GM18907 (cell line): ENCODE measurements around the gene PCP4.
"Not testable (repeated sequence)": the region's sequence is repeated elsewhere in the genome, so short reads cannot be mapped to it uniquely, and the experiment has no call there.

Source experiments
- ATAC-seq: cut with Tn5 transposase; IDR thresholded peaks from one replicate; pipeline ENCODE4 v1.9.1; 2021; ENCODE audit warnings: mild to moderate bottlenecking, moderate library complexity; ENCODE audit not compliant: unreplicated experiment

PCP4 gene

DNA sequence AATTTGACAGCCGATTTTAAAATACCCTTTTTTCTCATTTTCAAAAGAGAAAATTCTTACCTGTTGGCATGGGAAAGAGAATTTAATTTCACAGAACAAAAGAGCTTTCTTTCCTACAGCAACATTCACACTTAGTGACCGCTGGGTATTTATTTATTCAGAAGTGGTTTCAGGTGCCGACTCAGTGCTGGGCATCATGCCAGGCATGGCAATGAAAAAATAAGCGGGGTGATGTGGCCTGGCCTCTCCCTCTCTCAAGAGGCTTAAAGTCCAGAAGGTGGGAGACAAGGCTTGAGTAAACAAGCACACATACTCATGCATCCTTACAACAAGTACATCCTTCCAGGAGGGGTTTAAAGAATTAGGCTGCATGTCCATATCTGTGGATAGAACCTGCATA, 4.1 kb upstream of the PCP4 start:
- ATAC-seq = no peak

DNA sequence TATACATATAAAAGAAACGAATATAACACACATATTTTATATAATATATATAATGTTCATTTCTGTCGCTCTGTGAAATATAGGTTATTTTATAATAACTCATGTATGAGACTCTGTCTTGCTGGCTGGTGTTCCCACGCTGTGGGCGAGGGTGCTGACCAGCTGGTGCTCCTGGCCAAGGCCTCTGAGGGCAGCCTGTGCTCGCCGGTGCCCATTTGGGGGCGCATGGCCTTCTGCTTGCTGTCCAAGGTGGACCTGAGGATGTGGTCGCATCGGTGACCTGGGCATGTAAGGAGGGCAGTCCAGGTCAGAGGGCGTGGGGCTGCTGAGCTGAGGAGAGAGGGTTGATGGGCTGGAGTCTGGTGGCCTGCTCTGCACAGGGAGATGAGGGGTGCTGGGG, 1.1 kb upstream of the PCP4 start:
- ATAC-seq = no peak

DNA sequence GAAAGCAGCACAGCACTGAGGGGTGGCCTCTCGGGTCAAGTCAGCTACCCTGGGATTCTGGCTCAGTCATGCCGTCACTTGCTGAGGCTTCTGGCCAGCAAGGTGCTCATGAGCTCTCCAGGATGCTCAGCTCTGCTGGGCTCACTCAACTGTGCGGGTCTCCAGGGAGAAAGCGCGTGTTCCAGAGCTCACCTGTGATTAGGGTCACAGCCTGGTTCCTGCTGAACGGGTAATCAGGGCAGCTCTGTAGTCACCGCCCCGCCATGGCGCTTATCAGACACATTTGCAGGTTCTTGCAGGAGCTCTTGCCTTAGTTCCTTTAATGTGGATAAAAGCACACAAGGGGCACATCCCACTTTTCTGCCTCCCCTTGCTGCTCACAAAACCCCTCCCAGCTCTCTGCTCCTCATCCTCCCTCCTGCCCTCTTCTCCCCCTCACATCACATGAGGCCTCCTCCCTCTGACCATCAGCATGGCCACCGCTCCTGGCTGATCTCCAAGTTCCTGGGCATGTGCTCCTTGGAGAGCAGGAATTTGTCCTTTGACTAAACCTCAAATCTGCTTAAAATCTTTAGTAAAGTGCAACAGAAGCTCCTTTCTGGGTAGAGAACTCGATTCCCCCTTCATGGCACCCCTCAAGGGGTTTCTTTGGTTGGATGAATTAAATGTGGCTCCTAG, 2.0 kb downstream of the PCP4 start:
- no peak for ATAC-seq

DNA sequence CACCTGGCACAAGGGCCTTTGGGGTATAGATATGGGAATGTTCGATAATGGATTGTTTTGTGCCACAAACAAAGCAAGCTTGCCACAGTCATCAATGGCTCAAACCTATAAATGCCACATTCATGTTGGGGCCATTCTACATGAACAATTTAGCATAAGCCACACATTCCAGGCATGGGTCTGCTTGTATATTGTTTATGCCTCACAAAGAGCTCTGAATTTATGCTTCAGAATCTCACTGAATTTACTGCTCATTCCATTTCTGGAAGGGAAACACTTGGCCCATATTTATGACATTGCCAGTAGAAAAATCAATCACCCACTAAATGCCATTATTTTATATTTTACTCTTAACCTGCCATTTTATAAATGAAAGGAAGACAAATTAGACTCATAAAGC, 6.4 kb downstream of the PCP4 start:
- no peak for ATAC-seq

DNA sequence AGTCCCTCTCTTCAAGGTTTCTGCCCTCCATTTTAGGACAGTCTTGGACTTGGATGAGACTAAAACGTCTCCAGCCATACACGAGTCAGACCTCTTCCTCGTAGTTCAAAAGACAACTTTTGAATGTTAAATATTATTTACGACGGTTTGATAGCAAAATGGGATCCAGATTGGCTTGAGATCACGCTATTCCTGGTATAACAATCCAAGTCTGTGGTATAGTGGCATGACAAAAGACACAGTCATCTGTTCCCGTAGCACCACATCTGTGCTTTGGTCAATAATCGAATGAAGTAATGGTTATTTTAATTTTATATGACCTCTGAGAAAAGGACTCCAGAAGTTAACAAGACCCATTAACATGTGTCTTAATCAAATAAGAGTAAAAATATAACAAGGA, 7.0 kb downstream of the PCP4 start:
- ATAC-seq = no peak

DNA sequence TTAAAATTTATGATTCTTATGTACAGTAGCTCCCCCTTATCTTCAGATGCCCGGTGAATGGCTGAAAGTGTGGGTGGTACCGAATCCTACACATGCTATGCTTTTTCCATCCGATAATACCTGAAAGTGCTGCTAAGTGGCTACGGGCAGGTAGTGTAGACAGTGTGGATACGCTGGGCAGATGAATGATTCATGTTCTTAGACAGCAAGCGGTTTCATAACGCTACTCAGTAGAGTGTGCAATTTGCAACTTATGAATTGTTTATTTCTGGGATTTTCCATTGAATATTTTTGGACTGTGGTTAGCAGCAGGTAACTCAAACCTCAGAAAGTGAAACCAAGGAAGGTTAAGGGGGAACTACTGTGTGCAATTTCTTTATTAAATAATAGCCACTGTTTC, 7.5 kb downstream of the PCP4 start:
- no peak for ATAC-seq

DNA sequence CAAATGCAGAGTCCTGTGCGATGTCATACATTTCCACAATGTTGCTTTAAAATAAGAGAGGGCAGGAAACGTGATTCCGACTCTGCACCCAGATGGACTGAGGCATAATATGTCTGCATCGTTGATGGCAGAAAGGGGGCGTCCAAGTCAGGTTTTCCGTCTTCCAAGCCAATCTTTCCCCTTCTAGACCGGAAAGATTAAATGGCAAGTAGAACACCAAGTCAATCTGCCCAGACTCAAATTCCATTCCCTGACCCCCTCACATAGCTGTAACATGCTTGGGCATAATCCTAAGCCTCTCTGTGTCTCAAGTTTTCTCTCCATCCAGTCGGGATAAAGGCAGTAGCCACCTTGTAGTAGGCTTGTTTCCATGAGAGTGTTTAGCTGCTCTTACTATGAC, 14.4 kb downstream of the PCP4 start:
- ATAC-seq = no peak

DNA sequence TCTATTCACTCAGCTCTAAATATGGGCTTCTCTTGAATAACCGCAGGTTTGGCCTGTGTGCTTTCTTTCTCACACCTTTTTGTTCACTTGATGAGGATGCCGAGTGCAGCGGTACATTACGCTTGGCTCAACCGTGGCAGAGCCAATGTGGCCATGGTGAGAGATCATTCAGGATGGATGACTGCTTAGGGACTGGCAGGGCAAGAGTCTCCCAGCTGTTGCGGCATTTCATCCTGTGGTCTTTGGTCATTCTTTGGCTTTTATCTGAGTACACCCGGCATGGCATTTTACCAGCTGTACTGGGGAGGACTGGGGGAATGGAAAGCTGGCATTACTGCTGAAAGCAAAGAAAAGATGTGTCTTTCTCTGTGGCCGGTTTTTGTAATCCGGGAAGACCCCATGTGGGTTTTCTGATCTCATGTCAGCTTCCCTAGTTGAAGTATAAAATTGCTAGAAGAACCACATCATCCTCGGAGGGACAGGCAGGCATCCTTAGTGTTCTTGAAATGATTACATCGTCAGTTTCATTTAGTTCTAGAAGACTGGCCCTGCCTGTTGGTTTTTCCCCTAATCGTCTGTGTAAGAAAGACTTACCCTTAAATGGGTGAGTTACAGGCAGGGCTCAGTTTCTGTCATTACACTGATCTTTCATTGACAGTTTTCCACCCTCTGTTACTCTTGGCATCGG, 15.1 kb downstream of the PCP4 start:
- no peak for ATAC-seq

DNA sequence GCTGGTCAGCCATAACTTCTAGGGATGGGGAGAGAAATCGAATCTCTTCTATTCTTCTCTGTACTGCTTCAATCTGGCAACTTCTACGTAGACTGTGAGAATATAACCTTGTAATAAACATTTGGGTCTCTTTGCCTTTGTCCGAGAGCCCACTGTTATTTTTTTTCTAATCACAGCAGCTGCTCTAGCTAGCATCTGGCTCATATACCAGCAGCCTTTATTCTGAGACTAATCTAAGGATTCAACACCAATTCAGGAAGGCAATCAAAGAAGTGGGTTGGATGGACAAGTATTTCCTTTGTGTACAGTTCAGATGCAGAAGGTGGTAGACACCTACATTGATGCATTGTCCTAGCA, 15.6 kb downstream of the PCP4 start:
- ATAC-seq = no peak

DNA sequence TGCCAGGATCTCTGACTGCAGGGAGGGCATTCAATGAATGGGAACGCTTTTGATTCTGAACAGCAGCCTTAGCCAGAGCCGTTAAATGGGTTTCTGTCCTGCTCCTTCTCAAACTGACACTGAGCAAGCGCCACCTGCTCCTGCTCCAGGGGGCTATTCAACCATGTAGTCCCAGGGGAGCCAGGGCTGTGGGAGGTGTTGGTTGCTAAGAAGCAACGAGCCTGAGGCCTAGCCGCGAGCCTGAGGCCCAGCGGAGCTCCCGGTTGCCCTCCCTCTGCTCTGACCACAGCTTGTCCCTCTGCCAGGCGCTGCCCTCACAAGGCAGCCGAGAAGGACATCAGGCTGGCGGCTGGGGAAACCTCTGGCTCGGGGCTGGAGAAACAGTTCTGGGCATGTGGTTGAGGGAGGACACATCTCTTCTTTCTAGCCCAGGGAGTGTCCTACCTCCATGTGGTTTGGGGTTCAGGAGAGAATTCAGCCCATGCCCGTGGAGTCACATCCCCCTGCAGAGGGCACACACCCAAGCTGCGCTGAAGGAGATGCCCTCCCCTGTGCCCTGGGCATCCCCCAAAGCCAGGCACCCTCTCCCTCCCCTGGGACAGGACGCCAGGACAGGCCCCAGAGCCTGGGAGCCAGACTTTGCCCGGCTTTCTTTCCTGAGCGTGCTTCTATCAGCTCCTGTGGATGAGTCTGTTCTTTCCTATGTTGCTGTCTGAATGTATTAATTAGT, 18.0 kb downstream of the PCP4 start:
- no peak for ATAC-seq

DNA sequence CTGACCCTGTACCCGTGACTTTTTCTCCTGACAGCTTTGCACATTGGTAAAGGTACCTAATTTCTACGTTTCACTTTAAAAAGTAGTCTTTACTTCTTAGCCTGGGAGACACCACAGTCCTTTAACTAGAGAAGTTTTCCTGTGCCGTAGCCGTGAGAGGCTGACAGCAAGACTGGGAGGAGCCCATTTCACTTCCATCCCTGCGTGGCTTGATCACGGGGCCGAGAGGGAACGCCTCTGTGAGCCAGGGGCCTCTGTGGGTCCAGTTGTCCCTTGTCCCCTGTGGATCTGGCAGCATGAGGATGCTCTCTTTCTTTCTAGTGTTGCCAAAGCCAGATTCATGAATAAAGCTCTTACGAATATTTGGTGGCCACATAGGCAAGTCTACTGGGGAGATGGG, 21.6 kb downstream of the PCP4 start:
- ATAC-seq = no peak

DNA sequence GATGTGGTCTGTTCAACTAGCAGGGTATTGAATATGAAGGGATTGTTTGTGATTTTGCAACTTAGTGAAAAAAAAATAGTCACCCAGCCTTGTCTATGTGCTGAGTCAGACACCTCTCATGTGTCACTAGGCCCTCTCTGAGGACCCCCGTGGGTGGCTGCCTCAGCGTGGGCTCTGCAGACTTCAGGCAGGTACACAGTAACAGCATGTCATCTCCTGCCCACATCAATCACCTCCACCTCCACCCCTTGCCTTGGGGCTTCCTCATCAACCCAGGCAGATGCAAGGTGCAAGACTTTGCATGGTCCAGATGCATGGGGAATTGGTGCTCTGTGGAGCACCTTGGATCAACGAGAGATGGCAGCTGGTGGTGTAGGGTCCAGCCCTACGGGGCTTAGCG, 23.9 kb downstream of the PCP4 start:
- no peak for ATAC-seq

DNA sequence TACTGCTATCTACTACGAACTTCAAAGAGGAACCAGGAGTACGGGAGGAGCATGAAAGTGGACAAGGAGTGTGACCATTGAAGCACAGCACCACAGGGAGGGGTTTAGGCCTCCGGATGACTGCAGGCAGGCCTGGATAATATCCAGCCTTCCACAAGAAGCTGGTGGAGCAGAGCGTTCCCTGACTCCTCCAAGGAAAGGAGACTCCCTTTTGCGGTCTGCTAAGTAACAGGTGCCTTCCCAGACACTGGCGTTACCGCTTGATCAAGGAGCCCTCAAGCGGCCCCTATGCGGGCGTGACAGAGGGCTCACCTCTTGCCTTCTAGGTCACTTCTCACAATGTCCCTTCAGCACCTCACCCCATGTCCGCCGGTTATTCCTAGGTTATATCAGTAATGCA, 24.6 kb downstream of the PCP4 start:
- ATAC-seq = not testable (repeated sequence)

DNA sequence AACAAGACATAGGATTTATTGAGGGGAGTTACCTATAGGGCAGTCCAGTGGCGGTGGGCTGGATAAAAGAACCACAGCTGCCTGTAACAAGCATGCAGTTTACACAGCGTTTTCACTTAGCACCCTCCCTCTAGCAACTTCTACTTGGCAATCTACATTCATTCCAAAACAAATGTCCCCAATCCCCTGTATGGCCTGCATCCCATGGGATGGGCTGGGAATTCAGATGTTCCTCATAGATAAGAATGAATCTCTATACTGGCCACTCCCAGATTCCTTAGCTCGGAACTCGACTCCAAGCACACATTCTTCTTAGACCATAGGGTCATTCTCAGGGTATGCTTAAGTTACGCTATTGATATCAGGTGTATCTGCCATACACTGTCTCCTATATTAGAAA, 33.3 kb downstream of the PCP4 start:
- ATAC-seq = no peak

DNA sequence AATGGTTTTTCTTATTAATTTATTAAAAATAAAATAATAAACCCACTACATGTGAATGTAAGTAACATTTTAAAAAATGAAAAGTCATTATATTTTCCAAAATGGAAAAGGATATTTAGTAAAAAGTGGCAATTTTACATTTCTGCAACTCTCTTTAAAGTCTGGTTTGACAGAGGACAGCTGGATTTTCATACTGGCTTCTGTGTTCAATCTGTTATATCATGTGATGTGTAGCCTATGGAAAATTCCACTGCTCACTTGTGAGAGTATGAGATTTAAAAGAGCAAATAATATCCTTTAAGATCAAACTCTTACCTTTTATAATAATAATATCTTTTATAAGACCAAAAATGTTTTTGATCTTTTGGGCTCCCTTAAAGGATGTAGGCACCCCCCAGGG, 33.7 kb downstream of the PCP4 start:
- ATAC-seq = no peak

DNA sequence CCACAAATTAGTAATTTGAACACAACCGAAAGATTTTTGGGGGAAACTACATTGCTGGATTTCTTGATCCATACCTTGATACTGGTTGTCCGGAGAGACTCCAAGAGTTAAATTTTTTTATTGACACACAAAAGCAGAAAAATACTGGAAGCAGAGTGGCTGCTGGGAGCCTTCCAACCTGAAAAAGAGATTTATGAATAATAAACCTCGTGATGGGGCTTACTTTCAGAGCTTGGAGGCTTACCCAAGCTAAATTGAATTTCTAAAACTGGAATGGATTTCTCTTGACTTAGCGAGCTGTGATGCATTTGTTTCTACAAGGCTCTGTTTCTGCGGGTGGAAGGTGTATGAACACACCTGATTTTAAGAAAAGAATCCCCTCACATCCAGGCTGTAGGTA, 35.7 kb downstream of the PCP4 start:
- no peak for ATAC-seq

DNA sequence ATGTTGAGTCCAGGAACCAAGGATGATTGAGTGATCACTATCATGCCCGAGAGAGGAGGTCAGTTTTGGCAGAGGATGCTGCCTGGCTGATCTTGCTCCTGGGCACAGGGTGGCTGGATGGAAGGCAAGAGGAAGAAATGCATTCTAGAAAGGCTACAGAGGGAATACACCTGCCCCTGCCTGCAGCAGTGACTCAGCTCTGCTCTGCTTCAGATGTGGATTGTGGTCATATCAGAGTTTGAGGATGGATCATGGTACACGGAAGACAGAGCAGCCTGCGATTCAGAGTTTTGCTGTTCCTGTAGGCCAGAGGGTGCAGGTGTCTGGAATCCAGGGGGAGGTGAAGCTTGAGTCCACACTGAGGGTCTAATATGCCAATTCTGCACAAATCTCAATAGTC, 37.2 kb downstream of the PCP4 start:
- ATAC-seq = no peak

DNA sequence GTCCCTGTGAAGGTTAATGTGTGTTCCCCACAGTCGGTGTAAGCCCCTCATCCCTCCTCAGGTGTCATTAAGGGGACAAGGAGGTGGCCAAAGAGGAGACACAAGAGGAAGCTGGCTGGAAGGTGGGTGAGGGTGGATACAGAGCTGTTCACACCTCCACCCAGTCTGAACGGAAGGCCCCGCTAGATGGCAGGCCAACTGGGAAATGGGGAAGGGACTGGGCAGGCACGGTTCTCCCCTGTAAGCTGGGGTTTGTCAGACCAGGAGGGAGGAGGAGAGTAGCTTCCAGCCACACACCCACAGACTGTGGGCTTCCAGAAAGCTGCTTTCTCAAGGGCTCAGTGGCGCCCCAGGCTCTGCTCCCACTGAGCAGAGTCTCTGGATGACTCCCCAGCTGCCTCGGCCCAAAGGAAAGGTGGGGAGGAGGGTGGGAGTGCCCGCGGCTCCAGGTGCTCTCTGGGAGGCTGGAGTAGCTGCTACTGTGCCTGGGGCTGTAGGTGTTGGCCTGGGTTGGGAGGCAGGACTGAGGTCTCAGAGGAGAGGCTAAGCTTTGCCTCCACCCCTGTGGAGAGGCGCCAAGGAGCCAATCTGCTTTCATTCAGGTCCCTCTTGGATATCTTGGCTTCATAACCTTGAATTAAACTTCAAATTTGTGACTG, 41.2 kb downstream of the PCP4 start:
- no peak for ATAC-seq

DNA sequence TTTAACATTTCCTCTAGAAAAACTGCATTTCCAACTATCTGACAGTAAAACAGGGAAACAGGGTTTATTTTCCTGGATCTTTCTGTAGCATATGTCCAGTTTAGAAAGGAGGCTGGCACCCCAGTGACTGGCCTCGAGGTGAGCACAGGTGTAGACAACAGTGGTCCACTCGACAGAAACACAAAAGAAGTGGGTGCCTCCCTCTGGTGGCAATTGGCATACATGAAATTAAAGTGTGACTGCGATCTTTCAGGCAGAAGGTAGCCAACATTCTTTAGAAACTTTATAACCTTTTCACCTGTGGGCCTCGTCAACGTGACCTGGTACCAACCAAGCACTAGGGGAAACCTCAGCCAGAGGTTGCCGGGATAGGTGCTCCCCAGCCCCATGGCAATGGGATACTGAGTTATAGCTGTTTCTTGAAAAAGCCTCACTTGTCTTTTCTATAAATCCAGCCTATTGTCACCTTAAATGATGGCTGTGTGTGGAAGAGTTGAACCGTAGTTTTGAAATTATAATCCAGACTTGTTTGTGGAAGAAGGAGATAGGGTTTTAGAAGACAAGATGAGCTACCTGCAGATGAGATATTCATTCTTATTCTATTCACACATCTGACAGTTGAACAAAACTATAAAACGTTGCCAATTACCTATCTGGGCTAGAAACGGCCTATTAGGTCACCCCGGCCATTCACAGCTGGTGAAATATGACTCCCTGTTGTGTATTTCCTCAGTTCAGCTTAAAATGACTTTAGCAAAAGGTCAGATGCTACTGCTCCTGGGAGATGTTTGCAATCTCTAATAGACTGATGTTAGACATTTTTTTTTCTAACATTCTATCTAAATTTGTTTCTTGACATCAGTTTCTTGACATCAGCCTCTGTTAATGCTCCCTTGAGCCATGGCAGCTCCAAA, 44.3 kb downstream of the PCP4 start:
- no peak for ATAC-seq

DNA sequence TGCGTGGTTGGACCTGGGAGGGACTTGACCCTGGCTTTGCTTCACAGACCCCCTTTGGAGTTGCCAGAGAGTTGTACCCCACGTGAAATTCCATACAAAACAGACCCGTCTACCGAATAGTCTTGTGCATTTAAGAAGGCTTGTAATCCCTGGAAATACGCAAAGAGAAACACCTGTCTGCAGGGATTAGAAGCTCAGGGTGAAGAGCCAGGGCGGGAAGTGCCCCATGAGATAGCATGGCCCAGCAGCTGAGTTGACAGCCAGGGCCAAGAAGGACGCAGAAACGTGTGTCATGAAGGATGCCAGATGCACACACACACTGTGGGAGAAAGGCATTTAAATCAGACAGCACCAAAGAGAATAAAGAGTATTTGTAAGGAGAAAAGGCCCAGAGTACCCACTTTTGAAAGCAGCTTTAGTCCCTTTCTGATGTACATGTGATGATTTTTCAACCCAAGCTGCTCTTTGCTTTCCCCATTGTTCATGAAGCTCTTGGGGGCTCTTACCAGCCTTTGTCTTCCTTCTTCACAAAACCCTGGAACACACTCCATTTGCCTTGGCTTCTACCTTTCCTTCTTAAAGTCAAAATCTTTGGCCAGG, 46.6 kb downstream of the PCP4 start:
- no peak for ATAC-seq
